Cardiac fibroblast (primary cell): ENCODE data around the gene FER.
A peak's percentile ranks its signal among the peaks of the same experiment; 100 is the strongest.

Source experiments
- DNase-seq, 2 donors: peaks; one replicate each; pipeline versions ENCODE4 v3.0.0 to v3.0.0-alpha.2; 2010; ENCODE audit warnings: low read depth in 2 of 2
- H3K4me3 ChIP-seq, 2 donors: replicated peaks in 1 of 2; 1 replicate in 1 of 2; 2 replicates in 1 of 2; pipeline ENCODE4 v1.5.1; 2011; ENCODE audit warnings: low read depth in 2 of 2, low read length in 2 of 2, mild to moderate bottlenecking in 2 of 2, moderate library complexity in 1 of 2
- CTCF ChIP-seq: IDR thresholded peaks from one replicate; pipeline ENCODE4 v1.5.1; 2011; ENCODE audit warnings: low read depth, mild to moderate bottlenecking, low read length, inconsistent platforms

The FER gene

GRCh38 chr5:109196087-109196822 is 448.6 kb downstream of the FER start:
- no peak for TF ChIP-seq CTCF
- DNase-seq, result peak in 1 of 2 donors; percentile 11

GRCh38 chr5:109196823-109197160 is 449.1 kb downstream of the FER start:
- H3K4me3 ChIP-seq, result no peak overlapping the region
- no peak for DNase-seq
- no peak for TF ChIP-seq CTCF

More at GRCh38 chr5:109196087-109196822, 448.6 kb downstream of the FER start:
- no peak overlapping the region for H3K4me3 ChIP-seq

- DNase-seq, result no peak
- H3K4me3 ChIP-seq, result no peak overlapping the region
- no peak for TF ChIP-seq CTCF
Measured at GRCh38 chr5:109199289-109199688, 451.6 kb downstream of the FER start.

GRCh38 chr5:109199799-109200620 is 452.3 kb downstream of the FER start:
- no peak for TF ChIP-seq CTCF
- no peak for DNase-seq

GRCh38 chr5:109215040-109215439 is 467.3 kb downstream of the FER start:
- no peak for DNase-seq

More at GRCh38 chr5:109199799-109200620, 452.3 kb downstream of the FER start:
- no peak overlapping the region for H3K4me3 ChIP-seq

GRCh38 chr5:109218818-109219217 is 471.1 kb downstream of the FER start:
- DNase-seq, result no peak
- no peak for TF ChIP-seq CTCF
- no peak overlapping the region for H3K4me3 ChIP-seq

More at GRCh38 chr5:109215040-109215439, 467.3 kb downstream of the FER start:
- TF ChIP-seq CTCF, result no peak
- H3K4me3 ChIP-seq, result no peak overlapping the region
